ENCODE measurements around the gene GFI1.

GFI1 gene

GRCh38 chr1:92487078-92487605 is 417 bp upstream of the GFI1 start:
- DNase-seq, result no peak

- DNase-seq, result no peak
Measured at GRCh38 chr1:92485381-92486250, 1.1 kb downstream of the GFI1 start.

GRCh38 chr1:92484472-92485380 is 2.0 kb downstream of the GFI1 start:
- DNase-seq, result no peak

GRCh38 chr1:92483610-92484471 is 2.9 kb downstream of the GFI1 start:
- DNase-seq, result no peak

GRCh38 chr1:92482665-92483609 is 3.8 kb downstream of the GFI1 start:
- DNase-seq, result no peak

GRCh38 chr1:92481971-92482664 is 4.6 kb downstream of the GFI1 start:
- no peak for DNase-seq

GRCh38 chr1:92481599-92481925 is 5.2 kb downstream of the GFI1 start:
- no peak for DNase-seq

GRCh38 chr1:92480813-92481598 is 5.7 kb downstream of the GFI1 start:
- DNase-seq, result no peak

- no peak for DNase-seq
Measured at GRCh38 chr1:92480200-92480812, 6.4 kb downstream of the GFI1 start.

- DNase-seq, result no peak
Measured at GRCh38 chr1:92479587-92479986, 7.1 kb downstream of the GFI1 start.

- no peak for DNase-seq
Measured at GRCh38 chr1:92478393-92478792, 8.3 kb downstream of the GFI1 start.

- DNase-seq, result no peak
Measured at GRCh38 chr1:92476071-92476631, 10.6 kb downstream of the GFI1 start.

GRCh38 chr1:92475029-92475428 is 11.7 kb downstream of the GFI1 start:
- no peak for DNase-seq

- DNase-seq, result no peak
Measured at GRCh38 chr1:92473781-92474495, 12.8 kb downstream of the GFI1 start.

- DNase-seq, result no peak
Measured at GRCh38 chr1:92470216-92470615, 16.5 kb downstream of the GFI1 start.

- no peak for DNase-seq
Measured at GRCh38 chr1:92466683-92467352, 19.9 kb downstream of the GFI1 start.

GRCh38 chr1:92465256-92465647 is 21.5 kb downstream of the GFI1 start:
- no peak for DNase-seq

Data from kidney glomerular epithelial cell (primary cell).